Lower lobe of right lung (tissue), 2 donors: ENCODE measurements around the gene HOXA4. TPM values are rescaled to one million over a fixed set of nuclear protein-coding genes. Genes with fewer than 3 reads are reported as not detected.

Experiments
- ATAC-seq, 2 donors: fragments of 200-7000 bp; cut with Tn5 transposase; one replicate each; pipeline ENCODE4 v1.9.1; 2020 to 2022; ENCODE audit warnings: mild to moderate bottlenecking in 2 of 2, moderate library complexity in 2 of 2
- DNase-seq: peaks from one replicate; pipeline ENCODE4 v3.0.0-alpha.2; 2020
- H3K27ac ChIP-seq: fragments of 200-600 bp; one replicate; pipeline ENCODE4 v1.8.0; 2022
- H3K27me3 ChIP-seq: fragments of 200-600 bp; one replicate; pipeline ENCODE4 v1.8.0; 2022; ENCODE audit warnings: low read depth
- H3K36me3 ChIP-seq: fragments of 200-600 bp; one replicate; pipeline ENCODE4 v1.8.0; 2022; ENCODE audit warnings: mild to moderate bottlenecking
- H3K4me1 ChIP-seq: fragments of 200-600 bp; one replicate; pipeline ENCODE4 v1.8.0; 2022
- H3K4me3 ChIP-seq: fragments of 200-600 bp; one replicate; pipeline ENCODE4 v1.8.0; 2022; ENCODE audit warnings: mild to moderate bottlenecking
- H3K9me3 ChIP-seq: fragments of 200-600 bp; one replicate; pipeline ENCODE4 v1.8.0; 2022
- intact Hi-C: fragments of 100-400 bp; cut with DNase I; formaldehyde crosslinking; loops from one replicate; pipeline ENCODE4 v1.11.0; 2022
- total RNA-seq: library from RNA; stranded (reverse); fragmentation: NEBNext Ultra II Directional; extraction: Animal tissue kit (Norgen Biotek cat#: 25700); gene quantifications from one replicate; pipeline ENCODE4 v1.2.1, GENCODE V29; 2021
- TF ChIP-seq, protein P1 (sequence below): fragments of 200-600 bp; IDR thresholded peaks from one replicate; pipeline ENCODE4 v1.8.0; 2022; ENCODE audit warnings: antibody characterized with exemption, mild to moderate bottlenecking
- donor health status: DM: no; HTN: yes; CAD: no; lungs with severe emphysema.

The HOXA4 gene
- total RNA-seq, 1 donor from 2014 or later, result 8.5 TPM

DNA sequence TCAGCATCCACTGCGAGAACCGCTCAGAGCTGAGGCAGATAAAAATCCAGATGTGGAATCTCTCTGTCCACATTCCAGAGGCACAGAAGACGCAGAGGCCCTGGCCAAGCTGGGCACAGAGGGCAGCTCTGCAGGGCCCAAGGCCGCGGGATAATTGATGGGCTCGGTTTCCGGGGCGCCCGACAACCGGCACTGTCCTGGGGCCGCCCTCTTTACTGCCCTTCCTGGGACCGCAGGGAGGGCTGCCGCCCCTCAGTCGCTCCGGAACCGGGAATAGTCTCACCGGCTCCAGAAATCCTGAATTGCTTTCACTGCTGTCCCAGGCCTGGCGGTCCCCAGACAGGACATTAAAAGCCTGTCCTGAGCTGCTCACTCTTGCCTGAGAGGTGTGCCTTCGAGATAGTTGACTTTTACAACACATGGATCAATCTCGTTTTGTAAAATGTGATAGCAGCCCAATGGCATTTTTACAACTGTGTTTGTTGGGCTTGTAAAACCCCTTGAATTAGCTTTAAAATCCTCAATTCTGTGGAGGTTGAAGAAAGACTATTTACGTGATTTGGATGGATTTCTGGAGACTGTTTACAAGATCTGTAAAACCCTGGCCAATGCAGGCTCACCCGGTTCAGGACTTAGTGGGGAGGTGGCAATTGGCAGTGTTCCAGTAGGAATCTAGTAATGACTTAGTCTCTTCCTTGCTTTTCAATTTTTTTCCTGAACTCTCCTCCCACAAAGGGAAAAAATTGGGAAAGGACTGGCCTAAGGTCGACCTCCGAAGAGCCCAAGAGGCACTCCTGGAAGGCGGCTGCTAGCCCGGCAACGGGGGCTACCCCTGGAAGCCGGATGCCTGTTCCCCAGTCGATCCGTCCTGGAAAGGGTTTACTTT, 18.4 kb upstream of the HOXA4 start:
- ATAC-seq (no peak), DNase-seq (no peak)
- H3K4me3 ChIP-seq, result peak overlapping the region; percentile 60
- peaks cover 51% of the 10 kb centered on the region for H3K4me1 ChIP-seq
- H3K27me3 ChIP-seq, result peaks cover 82% of the 10 kb centered on the region
- TF ChIP-seq, protein P1, sequence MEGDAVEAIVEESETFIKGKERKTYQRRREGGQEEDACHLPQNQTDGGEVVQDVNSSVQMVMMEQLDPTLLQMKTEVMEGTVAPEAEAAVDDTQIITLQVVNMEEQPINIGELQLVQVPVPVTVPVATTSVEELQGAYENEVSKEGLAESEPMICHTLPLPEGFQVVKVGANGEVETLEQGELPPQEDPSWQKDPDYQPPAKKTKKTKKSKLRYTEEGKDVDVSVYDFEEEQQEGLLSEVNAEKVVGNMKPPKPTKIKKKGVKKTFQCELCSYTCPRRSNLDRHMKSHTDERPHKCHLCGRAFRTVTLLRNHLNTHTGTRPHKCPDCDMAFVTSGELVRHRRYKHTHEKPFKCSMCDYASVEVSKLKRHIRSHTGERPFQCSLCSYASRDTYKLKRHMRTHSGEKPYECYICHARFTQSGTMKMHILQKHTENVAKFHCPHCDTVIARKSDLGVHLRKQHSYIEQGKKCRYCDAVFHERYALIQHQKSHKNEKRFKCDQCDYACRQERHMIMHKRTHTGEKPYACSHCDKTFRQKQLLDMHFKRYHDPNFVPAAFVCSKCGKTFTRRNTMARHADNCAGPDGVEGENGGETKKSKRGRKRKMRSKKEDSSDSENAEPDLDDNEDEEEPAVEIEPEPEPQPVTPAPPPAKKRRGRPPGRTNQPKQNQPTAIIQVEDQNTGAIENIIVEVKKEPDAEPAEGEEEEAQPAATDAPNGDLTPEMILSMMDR, result no peak
- no peaks in the 10 kb centered on the region for H3K36me3 ChIP-seq
- intact Hi-C loops, result no loop called here
- peak overlapping the region; percentile 89 for H3K27ac ChIP-seq
- no peaks in the 10 kb centered on the region for H3K9me3 ChIP-seq

DNA sequence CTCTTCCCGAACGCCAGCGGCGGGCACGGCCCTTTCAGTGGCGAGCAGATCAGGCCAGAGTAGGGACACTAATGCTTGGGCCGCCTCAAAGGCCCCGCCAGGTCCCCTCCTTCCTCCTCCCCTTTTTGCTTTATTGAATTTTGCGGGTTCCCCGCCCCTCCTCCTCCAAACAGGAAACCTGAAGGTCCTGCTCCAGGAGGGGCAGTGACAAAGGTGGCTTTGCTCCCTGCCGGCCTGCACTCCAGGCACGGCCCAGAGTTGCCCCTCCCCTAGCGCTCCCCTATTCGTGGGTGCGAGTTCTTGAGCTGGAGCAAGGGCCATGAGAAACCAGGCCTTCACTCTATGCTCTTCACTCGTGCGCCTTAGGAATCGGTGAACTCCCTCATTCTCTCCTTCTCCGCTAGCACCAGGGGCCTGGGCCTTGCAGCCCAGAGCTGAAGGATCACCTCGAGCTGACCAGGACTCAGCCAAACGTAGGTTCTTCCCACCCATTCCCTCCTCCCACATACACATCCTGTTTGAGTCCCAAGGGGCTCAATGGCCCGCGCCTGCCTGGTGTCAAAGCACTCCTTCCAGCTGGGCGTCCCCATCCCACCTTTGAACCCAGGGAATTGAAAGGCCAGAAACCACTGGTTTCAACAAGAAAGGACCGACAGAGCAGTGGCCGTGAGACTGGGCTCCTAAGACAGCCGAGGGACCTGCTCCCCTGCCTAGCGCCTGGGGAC, 17.6 kb upstream of the HOXA4 start:
- Histone ChIP-seq H3K36me3 (no peaks in the 10 kb centered on the region), H3K27ac (peak overlapping the region; percentile 89), H3K27me3 (peaks cover 82% of the 10 kb centered on the region), H3K4me1 (peaks cover 51% of the 10 kb centered on the region), H3K4me3 (peak overlapping the region; percentile 60), H3K9me3 (no peaks in the 10 kb centered on the region)
- TF ChIP-seq, protein P1, result no peak
- no peak for ATAC-seq
- peak; percentile 46 for DNase-seq
- intact Hi-C loops, result no loop called here

DNA sequence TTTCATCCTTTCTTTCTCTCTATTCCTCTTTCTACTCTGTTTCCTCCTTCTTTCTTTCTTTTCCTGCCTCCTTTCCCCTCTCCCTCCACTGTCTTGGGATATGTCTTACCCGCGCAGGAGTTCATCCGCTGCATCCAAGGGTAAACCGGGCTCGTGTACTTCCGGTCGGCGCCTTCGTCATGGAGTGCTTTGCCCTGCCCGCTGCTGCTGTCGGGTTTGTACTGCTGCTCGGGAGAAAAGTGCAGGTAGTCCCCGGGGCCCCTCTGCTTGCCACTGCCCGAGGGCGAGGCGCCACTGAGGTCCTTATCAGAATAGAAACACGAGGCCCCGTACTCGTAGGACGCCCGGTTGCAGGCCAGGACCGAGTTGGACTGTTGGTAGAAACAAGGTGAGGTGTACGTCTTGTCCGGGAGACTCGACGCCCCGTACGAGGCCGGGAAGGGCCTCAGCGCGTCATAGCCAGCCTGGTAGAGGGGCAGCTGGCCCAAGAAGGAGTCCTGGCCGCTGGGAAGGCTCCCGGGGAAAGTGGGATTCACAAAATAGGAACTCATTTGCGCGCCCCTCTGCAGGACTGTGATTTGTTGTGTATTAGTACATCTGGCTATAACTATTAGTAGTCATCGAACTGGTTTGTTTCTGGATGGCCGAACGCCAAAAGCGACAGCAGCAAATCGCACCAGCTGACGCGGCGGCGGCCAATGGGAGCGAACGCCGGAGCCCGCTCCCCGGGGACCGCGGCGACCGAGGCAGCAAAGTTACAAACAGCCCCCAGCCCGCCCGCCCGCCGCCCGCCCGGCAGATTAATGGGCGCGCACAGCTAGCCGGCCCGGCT, 16.9 kb upstream of the HOXA4 start, which contains the start of gene HOXA6:
Gene HOXA6 (minus strand): TSS at position 576 of the 832 bp plus-strand sequence. CDS start 25 bp downstream, at position 551.
- Histone ChIP-seq H3K4me3 (peak within 1 kb of the TSS; percentile 60), H3K9me3 (no peaks in the 10 kb centered on the region), H3K4me1 (peaks cover 45% of the 10 kb centered on the region), H3K27ac (peak within 1 kb of the TSS; percentile 89), H3K36me3 (no peaks in the 10 kb centered on the region), H3K27me3 (peaks cover 82% of the 10 kb centered on the region)
- intact Hi-C loops, result no loop called here
- ATAC-seq (no peak), DNase-seq (peak; percentile 49)
- TF ChIP-seq, protein P1, result no peak

DNA sequence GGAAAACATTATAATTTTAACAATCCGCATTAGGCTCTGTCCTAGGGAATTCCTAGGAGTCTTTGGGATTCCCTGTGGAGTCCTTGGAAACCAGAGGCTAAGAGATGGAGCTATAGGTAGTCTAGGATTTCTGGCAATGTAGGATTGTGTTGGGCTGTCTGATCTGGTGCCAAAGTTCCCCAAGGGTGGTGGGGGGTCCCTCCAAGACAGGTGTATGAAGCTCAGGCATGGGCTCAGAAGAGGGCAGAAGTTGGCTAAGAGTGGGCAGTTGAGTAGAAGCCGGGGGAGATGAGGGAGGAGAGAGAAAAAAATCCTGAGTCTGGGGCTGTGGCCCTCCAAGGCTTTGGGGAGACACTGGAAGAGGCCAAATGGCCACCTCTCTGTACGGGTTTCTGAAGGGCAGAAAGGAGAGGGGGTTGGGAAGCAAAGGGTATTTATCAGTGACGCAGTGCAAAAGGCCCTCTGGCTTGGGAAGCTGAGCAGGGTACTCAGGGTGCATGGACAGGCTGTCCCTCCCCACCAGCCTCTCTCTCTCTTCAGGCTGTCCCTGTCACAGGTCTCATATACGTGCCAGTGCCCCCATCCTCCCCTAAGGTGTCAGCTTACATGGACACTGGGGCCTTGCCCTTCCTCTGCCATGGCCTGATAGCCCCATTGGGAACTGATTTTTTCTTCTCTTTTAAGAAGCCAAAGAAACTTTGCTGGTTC, 16.1 kb upstream of the HOXA4 start:
- Histone ChIP-seq H3K4me1 (peaks cover 39% of the 10 kb centered on the region), H3K4me3 (peak overlapping the region; percentile 60), H3K27me3 (peaks cover 82% of the 10 kb centered on the region), H3K9me3 (no peaks in the 10 kb centered on the region), H3K36me3 (no peaks in the 10 kb centered on the region), H3K27ac (peak overlapping the region; percentile 89)
- DNase-seq (no peak), ATAC-seq (no peak)
- intact Hi-C loops, result no loop called here
- TF ChIP-seq, protein P1, result no peak
